Mucosa of stomach (tissue), 1 donor: ENCODE measurements around the gene TMEM198.

Experiments
- H3K27me3 ChIP-seq: one replicate; pipeline ENCODE4 v1.7.0; 2013; ENCODE audit warnings: mild to moderate bottlenecking, low read length; ENCODE audit not compliant: control insufficient read depth, insufficient read depth
- H3K36me3 ChIP-seq: one replicate; pipeline ENCODE4 v1.7.0; 2013; ENCODE audit warnings: low read length; ENCODE audit not compliant: control insufficient read depth, insufficient read depth
- H3K4me1 ChIP-seq: one replicate; pipeline ENCODE4 v1.7.0; 2013; ENCODE audit warnings: mild to moderate bottlenecking, low read length; ENCODE audit not compliant: control insufficient read depth, insufficient read depth
- H3K4me3 ChIP-seq: one replicate; pipeline ENCODE4 v1.7.0; 2013; ENCODE audit warnings: low read length
- H3K9ac ChIP-seq: one replicate; pipeline ENCODE4 v1.7.0; 2013; ENCODE audit warnings: mild to moderate bottlenecking, low read length, moderate library complexity
- H3K9me3 ChIP-seq: one replicate; pipeline ENCODE4 v1.7.0; 2013; ENCODE audit warnings: mild to moderate bottlenecking, low read length, moderate library complexity; ENCODE audit not compliant: control insufficient read depth
- donor health status: Pancreatic carcinoma.

The TMEM198 gene

DNA sequence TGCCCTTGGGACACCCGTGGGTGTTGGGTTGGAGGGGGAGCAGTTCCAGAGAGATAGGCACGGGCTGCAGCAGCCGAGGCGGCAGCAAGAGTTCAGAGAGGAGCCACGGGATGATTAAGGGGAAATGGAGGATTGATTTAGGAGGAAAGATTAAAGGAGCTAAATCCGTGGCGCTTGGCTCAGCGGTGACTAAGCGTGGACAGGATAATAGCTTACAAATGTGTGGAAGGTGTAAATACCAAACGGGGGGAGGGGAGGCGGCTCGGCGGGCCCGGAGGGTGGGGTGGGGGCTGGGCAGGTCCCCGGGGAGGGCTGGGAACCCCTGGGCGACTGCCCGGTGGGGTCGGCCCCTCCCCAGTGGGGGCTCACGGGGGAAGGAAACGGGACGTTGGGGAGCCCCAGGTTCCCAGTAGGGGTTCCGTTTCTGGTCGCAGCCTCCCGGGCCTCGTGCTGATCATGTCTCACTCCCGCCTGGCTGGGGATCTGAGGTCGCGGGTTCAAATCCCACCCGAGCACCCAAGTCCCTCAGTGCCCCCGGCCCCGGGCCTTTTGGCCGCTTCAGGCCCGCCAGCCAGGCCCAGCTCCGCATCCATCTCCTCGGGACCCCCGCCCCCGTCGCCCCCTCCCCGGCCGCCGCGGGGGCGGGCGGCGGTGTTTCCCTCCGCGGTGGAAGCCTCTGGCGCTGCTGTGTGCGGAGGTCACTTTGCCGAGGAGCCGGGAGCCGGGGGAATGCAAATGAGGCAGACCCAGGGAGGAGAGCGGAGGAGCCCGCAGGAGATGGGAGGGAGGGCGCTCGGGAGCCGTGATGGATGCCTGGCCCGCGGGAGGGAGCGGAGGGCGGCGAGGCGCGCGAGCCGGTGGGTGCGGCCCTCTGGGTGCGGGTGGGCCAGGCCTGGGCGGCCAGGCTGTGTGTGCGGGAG lies 21.5 kb upstream of the TMEM198 start:
- H3K36me3 ChIP-seq = no peaks in the 10 kb centered on the region
- no peaks in the 10 kb centered on the region for H3K9me3 ChIP-seq
- H3K4me1 ChIP-seq = no peaks in the 10 kb centered on the region
- H3K9ac ChIP-seq = no peak overlapping the region
- H3K27me3 ChIP-seq = peaks cover 82% of the 10 kb centered on the region
- no peak overlapping the region for H3K4me3 ChIP-seq

- Histone ChIP-seq H3K9me3 (no peaks in the 10 kb centered on the region), H3K9ac (no peak overlapping the region), H3K4me1 (no peaks in the 10 kb centered on the region), H3K4me3 (no peak overlapping the region), H3K27me3 (peaks cover 83% of the 10 kb centered on the region), H3K36me3 (no peaks in the 10 kb centered on the region)
These were observed 20.7 kb upstream of the TMEM198 start for GRCh38 chr2:219523031-219523671.

DNA sequence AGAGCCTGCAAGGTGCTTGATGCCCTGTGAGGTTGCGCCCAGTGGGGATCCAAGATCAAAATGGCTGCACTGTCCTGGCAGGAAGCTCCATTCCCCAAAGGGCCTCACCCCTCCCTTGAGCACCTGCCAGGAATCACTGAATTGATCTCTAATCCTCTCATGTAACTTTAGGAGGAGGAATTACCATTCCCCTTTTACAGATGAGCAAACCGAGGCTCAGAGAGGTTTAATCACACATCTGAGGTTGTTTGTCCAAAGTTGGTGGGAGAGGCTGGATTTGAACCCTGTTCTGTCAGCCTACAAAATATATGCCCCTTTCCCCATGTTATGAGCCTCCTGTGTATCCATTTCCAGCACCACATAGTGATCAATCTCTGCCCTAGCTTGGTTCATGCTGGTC lies 19.0 kb upstream of the TMEM198 start:
- Histone ChIP-seq H3K9ac (no peak overlapping the region), H3K9me3 (no peaks in the 10 kb centered on the region), H3K27me3 (peaks cover 90% of the 10 kb centered on the region), H3K4me1 (no peaks in the 10 kb centered on the region), H3K36me3 (no peaks in the 10 kb centered on the region), H3K4me3 (no peak overlapping the region)

- Histone ChIP-seq H3K9me3 (no peaks in the 10 kb centered on the region), H3K36me3 (no peaks in the 10 kb centered on the region), H3K27me3 (peaks cover 87% of the 10 kb centered on the region), H3K4me1 (no peaks in the 10 kb centered on the region), H3K9ac (no peak overlapping the region), H3K4me3 (no peak overlapping the region)
These were observed 18.1 kb upstream of the TMEM198 start for GRCh38 chr2:219525533-219526232.

DNA sequence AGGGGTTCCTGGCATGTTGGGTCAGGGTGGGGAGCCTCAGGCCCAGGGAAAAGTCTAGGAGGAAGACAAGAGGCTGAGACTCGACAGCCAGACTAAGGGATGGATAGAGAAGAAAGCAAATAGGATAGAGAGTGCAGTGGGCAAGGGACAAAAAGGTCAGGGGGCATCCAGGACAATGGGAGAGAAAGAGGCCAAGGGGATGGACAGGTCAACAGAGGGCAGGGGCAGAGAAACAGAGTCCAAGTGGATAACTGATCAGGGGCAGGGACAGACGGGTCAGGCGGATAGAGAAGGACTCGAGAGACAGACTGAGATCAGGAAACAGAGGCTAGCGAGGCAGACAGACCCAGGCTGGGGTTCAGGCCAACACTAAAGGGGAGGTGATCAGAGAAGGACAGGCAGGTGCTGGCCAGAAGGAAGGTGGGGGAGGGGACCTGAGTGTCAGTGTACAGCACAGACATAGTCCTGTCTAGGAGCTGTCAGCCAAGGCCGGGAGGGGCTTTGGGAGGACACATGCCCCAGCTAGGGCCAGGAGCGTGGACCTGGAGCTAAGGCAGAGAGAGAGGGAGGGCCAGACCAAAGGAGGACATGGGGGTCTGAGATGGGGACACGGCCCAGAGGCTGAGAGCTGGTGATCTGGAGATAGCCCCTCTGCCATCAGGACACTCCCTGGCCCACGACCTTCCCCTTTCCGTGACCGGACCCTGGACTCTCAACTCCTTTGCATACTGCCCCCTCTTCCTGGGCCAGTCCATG lies 17.3 kb upstream of the TMEM198 start:
- Histone ChIP-seq H3K9ac (no peak overlapping the region), H3K4me1 (no peaks in the 10 kb centered on the region), H3K27me3 (peaks cover 78% of the 10 kb centered on the region)

DNA sequence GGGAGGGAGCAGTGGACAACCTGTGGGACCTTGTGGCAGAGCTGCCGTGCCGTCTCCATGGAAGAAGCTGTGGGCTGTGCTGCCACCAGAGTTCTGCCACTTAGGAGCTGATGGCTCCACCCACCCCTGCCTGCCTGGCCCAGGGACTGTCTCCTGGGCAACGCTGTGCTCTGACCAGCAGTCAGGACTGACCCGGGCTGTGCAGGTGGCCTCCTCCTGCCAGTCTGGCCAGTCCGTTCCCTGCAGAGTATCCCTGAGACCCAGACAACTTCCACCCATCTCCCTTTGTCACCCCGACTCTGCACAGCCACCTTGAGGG lies 16.8 kb upstream of the TMEM198 start:
- no peaks in the 10 kb centered on the region for H3K36me3 ChIP-seq
- H3K9ac ChIP-seq = no peak overlapping the region
- H3K27me3 ChIP-seq = peaks cover 73% of the 10 kb centered on the region
- H3K4me3 ChIP-seq = no peak overlapping the region
- no peaks in the 10 kb centered on the region for H3K4me1 ChIP-seq
- no peaks in the 10 kb centered on the region for H3K9me3 ChIP-seq

More for the DNA sequence above, 17.3 kb upstream of the TMEM198 start:
- Histone ChIP-seq H3K4me3 (no peak overlapping the region), H3K36me3 (no peaks in the 10 kb centered on the region), H3K9me3 (no peaks in the 10 kb centered on the region)

DNA sequence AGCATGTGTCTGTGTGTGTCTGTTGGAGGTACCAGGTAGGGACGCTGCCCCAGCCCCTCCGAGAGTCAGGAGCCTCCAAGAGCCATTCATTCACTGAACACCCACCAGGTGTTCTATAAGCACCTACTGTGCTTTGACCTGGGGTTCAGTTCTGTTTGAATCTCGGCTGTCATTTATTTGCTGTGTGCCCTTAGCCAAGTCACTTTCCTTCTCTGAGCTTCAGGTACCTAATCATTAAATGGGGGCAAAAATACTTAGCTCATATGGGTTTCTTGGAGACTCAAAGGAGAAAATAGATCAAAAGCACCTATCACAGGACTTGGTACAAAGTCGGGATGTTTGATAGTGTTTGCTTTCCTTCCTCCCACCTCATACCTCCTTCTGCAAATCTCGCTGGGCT lies 16.4 kb upstream of the TMEM198 start:
- Histone ChIP-seq H3K36me3 (no peaks in the 10 kb centered on the region), H3K9ac (no peak overlapping the region), H3K27me3 (peaks cover 70% of the 10 kb centered on the region), H3K4me1 (no peaks in the 10 kb centered on the region), H3K9me3 (no peaks in the 10 kb centered on the region), H3K4me3 (no peak overlapping the region)

DNA sequence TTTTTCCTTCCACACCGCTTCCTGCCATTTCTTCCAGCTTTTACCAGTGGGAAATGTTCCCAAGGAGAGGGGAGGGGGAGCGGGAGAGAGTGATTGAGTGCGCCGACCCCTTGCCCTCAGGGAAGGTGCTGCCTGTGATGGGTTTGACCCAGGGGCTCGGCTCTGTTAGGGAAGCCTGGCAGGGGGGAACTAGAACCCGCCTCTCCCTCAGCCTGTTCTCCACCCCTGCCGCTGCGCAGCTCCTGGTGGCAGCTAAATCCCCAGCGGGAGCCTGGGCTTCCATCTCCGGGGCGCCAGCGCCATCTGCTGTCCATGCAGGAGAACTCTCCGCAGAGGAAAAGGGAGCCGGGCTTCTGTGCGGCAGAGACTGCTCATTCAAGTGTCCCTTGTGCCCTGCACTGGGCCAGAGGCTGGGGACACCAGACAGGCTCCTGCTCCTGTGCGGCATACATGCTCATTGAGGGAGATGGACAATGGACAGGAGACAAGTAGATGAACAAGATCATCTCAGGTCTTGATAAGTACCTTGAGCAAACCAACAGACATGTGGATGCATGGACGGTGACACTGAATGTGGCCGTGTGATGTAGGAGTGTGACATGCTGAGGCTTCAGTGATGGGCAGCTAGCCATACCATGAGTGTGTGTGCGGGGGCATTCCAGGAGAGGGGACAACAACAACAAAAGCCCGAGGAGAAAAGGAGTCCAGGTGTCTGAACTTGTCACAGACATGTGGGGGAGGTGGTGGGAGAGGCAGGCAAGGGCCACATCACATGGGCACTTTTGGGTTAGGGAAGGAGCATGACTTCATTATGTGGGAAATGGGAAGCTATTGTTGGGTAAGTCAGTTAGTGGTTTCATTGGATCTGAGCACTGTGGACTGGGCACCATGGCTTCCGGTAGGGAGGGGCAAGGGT lies 13.5 kb upstream of the TMEM198 start:
- no peaks in the 10 kb centered on the region for H3K36me3 ChIP-seq
- H3K4me3 ChIP-seq = no peak overlapping the region
- no peaks in the 10 kb centered on the region for H3K9me3 ChIP-seq
- no peaks in the 10 kb centered on the region for H3K4me1 ChIP-seq
- no peak overlapping the region for H3K9ac ChIP-seq
- peaks cover 42% of the 10 kb centered on the region for H3K27me3 ChIP-seq

- Histone ChIP-seq H3K27me3 (peaks cover 27% of the 10 kb centered on the region), H3K4me3 (no peak overlapping the region), H3K9me3 (no peaks in the 10 kb centered on the region), H3K36me3 (no peaks in the 10 kb centered on the region), H3K4me1 (no peaks in the 10 kb centered on the region), H3K9ac (no peak overlapping the region)
These were observed 12.0 kb upstream of the TMEM198 start for GRCh38 chr2:219531639-219532377.

DNA sequence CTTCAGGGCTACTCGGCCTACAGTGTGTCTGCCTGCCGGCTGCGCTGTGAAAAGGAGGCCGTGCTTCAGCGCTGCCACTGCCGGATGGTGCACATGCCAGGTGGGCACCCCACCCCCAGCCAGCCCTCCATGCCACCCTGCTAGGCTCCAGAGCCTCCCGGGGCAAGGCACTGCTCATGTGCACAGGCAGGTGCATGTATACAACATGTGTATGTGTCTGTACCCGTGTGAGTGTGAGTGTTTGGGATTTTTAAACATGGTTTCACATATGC lies 11.5 kb upstream of the TMEM198 start:
- Histone ChIP-seq H3K36me3 (no peaks in the 10 kb centered on the region), H3K9me3 (no peaks in the 10 kb centered on the region), H3K27me3 (peaks cover 22% of the 10 kb centered on the region), H3K4me3 (no peak overlapping the region), H3K9ac (no peak overlapping the region), H3K4me1 (no peaks in the 10 kb centered on the region)
